Globus pallidus (tissue), 1 donor: Measurements from ENCODE around the gene SCARB1.
A peak's percentile ranks its signal among the peaks of the same experiment; 100 is the strongest.

Source experiments
- DNase-seq: peaks from one replicate; pipeline ENCODE4 v3.0.0-alpha.2; 2015; ENCODE audit warnings: low spot score

Gene SCARB1

DNA sequence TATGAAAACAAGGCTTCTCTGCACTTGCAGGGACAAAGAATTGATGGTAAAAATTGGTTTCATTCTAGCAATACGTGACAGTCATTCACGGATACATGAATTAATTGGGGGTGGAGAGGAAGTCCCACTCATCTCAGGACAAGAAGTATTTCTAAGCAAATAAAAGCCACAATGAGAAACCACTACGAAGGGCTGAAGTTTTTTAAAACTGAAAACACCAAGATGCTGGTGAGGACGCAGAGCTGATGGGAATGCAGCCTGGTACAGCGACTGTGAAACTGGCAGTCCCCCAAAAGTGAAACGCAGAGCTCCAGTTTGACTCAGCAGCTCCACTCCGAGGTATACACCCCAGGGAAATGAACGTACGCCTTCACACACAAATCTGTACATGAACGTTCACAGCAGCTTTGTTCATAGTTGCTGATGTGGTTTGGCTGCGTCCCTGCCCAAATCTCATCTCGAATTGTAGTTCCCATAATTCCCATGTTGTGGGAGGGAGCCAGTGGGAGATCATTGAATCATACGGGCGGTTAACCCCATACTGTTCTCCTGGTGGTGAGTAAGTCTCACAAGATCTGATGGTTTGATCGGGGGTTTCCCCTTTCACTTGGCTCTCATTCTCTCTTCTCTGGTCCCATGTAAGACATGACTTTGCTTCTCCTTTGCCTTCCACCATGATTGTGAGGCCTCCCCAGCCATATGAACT lies 89.0 kb downstream of the SCARB1 start:
- DNase-seq = peak; percentile 65

GRCh38 chr12:124774054-124774461 lies 89.6 kb downstream of the SCARB1 start:
- no peak for DNase-seq

DNA sequence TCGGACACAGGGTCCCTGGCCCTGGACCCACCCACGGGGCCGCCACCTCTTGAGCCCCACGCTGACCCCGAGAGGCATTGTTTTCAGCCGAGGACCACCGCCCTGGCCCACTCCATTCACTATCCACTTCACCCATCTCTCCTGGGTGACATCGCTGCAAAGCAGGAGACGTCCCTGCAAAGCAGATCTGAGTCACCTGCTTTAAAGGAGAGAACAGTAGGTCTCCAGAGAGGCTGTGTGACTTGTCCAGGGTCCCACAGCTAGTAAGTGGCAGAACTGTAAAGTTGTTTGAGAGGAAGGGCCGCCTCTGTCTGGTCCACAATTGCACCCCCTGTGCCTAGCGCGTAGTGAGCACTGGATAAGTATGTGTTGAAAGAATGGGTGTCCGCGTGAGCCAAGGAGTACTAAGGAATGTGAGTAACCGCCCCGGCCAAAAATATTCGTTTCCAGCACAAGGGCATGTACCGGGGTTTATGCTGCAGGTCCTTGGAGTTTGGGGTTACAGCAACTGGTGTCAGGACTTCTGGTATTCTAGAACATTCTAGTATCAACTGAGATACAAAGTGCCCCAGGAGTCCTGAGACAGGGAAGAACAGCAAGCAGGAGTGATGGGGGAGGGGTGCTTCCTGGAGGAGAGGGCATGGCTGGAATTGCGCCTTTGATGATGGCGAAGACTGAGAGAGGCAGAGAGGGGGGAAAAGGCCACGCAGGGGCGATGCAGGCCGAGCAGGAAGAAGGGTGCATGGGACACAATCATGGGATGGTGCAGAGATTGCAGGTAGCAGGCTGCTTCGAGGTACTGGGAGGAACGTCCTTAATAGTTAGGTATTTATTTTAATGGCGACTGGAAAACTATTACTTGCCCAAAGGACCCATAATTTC lies 91.1 kb downstream of the SCARB1 start:
- no peak for DNase-seq

DNA sequence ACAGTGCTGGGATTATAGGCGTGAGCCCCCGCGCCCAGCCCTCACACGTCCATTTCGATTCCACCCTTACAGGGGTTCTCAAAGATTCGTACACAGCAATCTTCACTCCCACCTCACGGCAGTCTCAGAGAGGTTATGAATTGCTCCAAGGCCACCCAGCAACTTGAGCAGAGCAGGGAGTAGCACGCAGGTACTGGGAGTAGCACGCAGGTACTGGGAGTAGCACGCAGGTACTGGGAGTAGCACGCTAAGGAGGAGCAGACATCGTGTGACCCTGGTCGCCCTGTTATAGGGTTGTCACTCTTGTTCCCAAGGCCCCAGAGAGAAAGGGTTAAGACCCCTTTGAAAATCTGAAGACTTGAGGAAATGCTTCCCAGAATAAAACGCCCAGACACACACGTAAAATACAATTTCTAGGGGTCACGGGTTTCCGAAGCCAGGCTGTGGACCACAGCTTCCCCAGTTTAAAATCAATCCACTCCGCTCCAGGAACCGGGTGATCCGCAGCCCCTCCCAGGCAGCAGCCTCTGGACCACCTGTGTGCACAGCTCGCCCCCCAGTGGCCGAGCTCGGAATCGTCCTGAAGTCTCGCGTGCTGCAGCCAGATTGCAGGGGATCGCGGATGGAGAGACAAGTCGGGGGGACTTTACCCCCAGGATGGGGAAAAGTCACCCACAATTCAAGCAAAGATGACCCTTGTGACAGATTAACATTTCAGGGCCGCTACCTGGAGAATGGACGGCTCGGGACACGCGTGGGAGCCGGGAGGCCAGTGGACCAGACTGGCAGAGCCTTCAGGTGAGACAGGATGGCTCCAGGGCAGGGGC lies 92.0 kb downstream of the SCARB1 start:
- DNase-seq = peak; percentile 75

DNA sequence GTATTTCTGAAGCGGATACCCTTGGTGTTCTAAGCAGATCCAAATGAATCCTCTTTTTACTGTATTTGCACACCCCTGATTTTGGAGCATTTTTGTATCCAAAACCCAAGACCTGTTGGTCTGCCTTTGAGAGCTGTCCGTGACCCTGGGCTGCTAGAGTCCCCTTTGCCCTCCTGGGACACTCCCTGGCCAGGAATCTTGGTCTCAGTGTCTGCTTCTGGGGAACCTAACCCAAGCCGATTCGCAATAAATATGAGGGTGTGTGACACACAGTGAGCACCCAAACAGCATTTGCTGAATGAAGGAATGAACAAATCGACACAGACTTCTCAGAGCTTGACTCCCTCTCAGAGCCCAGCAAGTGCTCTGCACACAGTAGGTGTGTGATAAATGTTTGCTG lies 92.9 kb downstream of the SCARB1 start:
- no peak for DNase-seq

DNA sequence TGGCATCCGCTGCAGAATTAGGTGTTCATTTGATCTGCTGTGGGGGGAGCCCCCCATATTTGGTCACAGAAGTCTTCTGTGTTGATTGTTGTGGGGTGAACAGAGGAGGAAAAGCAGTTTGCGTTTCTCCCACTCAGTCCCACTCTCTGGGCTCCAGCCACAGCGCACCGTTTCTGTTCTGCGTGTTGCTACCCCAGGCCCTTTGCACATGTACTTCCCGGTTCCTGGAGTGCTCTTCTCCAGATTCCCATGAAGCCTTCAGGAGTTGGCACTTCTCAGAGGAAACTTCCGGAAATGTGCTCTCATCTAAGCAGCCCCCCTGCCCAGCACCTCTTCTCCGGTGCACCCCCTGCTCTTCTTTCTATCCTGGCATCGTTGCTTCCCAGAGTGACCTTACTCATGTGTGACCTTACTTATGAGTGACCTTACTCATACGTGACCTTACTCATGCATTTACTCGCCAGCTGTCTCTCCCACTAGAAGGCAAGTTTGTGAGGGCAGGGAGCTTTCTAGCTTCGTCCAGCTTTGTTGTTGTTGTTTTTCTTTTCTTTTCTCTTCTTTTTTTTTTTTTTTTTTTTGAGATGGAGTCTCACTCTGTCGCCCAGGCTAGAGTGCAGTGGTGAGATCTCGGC lies 93.7 kb downstream of the SCARB1 start:
- DNase-seq = no peak

GRCh38 chr12:124769163-124769530 lies 94.5 kb downstream of the SCARB1 start:
- no peak for DNase-seq

DNA sequence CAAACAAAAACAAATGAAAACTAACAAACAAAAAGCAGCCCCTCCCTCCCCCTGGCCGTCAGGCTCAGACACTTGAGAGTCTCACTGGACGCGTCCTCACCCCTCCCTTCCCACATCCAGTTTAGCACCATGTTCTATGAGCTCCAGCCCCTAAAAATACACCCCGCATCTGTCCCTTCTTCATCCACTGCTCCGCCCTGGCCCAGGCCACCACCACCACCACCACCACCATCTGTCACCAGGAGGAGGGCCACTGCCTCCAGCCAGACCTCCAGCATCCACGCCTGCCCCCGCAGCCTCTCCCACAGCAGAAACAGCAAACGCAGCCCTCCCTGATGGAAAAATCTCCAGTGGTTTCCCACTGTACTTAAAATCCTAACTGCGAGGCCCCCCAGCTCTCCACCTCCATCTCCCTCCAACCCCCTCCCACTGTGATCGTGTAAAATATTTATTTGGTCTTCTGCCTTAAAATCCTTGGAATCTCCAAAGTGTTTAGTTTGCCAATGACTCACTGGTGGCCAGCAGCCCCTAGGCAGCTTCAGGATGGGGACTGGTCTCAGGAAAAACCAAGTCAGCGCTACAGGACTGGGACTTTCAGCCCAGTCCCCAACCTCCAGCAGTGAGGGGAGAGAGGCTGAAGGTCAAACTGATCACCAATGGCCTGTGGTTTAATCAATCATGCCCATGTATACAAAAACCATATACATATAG lies 95.1 kb downstream of the SCARB1 start:
- DNase-seq = no peak

DNA sequence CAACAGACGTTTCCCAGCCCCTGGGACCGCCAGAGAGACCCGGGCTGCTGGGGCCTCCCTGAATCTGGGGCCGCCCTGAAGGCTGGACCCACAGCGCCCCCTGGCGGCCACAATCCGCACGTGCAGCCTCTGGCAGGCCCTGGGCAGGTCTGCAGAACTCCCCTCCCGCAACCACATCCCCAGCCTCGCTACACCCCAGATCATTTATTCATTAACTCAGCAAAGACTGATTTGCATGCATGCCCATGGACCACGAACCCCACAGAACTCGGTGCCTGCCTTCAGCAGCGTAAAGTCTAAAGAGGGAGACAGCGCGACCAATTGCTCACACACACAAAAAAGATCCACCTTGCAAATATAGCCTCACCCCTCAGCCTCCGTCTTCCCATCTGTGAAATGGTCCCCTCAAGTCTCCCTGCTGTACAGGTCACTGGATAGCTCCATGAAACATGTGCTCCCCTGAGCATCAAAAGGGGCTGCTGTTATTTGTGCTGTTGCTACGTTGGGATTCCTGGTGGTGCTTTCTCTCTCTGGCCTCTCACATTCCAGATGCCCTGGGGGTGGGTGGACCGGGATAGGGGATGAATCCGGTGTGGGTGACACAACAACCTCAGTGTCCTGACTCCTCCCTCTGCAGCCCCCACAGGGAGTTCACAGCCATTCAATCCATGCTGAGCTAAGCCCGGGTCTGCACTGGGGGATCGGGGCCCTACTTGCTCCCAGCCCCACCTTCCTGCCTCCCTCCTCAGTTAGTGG lies 96.4 kb downstream of the SCARB1 start:
- peak; percentile 70 for DNase-seq

- DNase-seq = no peak
These were observed 97.0 kb downstream of the SCARB1 start for GRCh38 chr12:124766727-124767065.

GRCh38 chr12:124765581-124766489 lies 97.8 kb downstream of the SCARB1 start:
- no peak for DNase-seq

GRCh38 chr12:124764870-124765580 lies 98.6 kb downstream of the SCARB1 start:
- DNase-seq = no peak

DNA sequence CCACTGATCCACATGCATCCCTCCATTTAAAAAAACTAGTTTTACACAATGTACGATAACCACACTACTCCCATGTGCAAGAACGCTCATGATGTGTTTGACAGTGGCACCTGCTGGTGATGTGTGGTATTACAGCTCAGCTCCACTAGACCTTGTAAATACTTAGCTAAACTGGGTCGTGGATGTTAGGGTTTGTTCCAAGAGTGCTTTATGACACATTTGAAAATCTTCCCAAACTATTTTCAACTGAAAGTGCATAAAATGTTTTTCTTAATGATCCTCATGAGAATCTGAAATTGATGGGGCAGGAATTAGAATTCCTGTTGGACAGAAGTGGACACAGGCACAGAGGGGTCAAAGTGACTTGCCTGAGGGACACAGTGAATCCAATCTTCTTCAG lies 99.2 kb downstream of the SCARB1 start:
- DNase-seq = no peak

DNA sequence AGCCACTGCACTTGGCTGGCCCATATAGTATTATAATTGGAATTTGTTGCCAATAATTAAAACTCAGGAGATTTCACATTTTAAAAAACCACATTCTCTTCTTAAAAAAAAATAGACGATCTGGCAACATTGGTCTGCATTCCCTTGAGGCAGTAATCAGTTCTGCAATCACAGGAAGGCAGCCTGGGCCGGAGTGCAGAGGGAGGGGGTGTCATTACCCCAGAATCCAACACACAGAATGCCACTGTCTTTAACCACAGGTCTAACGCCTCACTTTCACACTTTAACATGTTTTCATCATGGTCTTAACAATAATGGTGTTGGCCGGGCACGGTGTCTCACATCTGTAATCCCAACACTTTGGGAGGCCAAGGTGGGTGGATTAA lies 100.1 kb downstream of the SCARB1 start:
- no peak for DNase-seq

GRCh38 chr12:124762791-124763593 lies 100.7 kb downstream of the SCARB1 start:
- DNase-seq = no peak

DNA sequence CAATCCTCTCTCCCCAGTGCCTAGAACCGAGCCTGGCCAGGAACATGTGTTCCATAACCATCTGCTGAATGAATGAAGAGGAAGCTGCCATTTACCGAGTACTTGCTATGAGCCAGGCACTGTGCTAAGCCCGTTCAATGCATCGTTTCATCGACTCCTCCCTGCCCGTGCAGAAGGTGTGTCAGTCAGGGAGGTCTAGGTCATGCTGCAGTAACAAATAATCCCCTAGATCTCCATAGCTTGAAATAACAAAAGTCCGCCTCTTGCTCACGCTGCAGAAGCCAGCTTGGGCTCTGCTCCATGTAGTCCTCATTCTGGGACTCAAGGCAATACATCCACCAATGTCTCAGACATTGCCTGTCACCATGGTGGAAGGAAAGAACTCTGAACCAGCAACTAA lies 101.3 kb downstream of the SCARB1 start:
- no peak for DNase-seq

- DNase-seq = no peak
These were observed 101.8 kb downstream of the SCARB1 start for GRCh38 chr12:124761871-124762270.

DNA sequence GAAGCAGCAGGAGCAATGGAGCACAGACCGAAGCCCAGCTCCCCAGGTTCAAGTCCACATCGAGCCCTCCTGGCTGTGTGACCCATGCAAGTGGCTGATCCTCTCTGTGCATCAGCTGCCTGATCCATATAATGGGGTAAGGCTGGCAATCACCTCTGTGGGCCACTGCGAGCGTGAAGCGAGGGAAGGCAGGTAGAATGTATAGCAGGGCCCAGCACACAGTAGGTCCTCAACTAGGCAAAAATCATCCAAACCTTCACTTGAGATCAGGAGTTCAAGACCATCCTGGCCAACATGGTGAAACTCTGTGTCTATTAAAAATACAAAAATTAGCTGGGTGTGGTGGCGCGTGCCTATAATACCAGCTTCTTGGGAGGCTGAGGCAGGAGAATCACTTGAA lies 102.6 kb downstream of the SCARB1 start:
- no peak for DNase-seq
